HepG2 (cell line): Measurements from ENCODE around the gene GLB1L. TPM values are rescaled to one million over a fixed set of nuclear protein-coding genes. Genes with fewer than 3 reads are reported as not detected.

Source experiments
- ATAC-seq: fragments of 200-7000 bp; cut with Tn5 transposase; 3 replicates; pipeline ENCODE4 v1.9.1; 2020; ENCODE audit warnings: mild to moderate bottlenecking, moderate library complexity
- BruUV-seq: library from RNA; stranded (reverse); fragments of 400-500 nt; replicated peaks from 2 replicates; lab custom pipeline; 2021; lab: Mats Ljungman, UMichigan
- CTCF ChIA-PET: fragments of 300-600 bp; formaldehyde crosslinking; extraction: SDS; loops from one replicate; lab custom pipeline; 2021; ENCODE audit warnings: low total read pairs, inconsistent platforms, low intra/inter-chr PET ratio; lab: Yijun Ruan, JAX
- POLR2A ChIA-PET: fragments of 350-600 bp; sonication (Branson Sonifier 250); formaldehyde crosslinking; loops from one replicate; lab custom pipeline; 2020; ENCODE audit warnings: antibody characterized with exemption, inconsistent platforms; lab: Yijun Ruan, JAX
- DNase-seq: peaks from one replicate; pipeline ENCODE4 v3.0.0-alpha.2; 2015; ENCODE audit warnings: low spot score
- FAIRE-seq: peaks from 3 replicates; lab custom pipeline; 2011; peaks lifted over from hg19 to GRCh38; lab: Jason Lieb, UNC
- H2AFZ ChIP-seq: one replicate; pipeline ENCODE4 v1.6.1; 2011; ENCODE audit warnings: low read length, inconsistent platforms
- H3K27ac ChIP-seq: fragments of 300-600 bp; 3 replicates; pipeline ENCODE4 v1.8.0; 2011; ENCODE audit warnings: mixed run types, mild to moderate bottlenecking, mixed read lengths, low read length, inconsistent platforms; ENCODE audit not compliant: insufficient read depth; ENCODE audit errors: extremely low read length
- H3K27me3 ChIP-seq, 2 experiments: fragments of 200-600 bp in 1 of 2; 2 replicates in 1 of 2; 3 replicates in 1 of 2; pipeline versions ENCODE4 v1.6.0 to v1.8.0; 2011; ENCODE audit warnings: low read length in 2 of 2, mild to moderate bottlenecking in 2 of 2, moderate library complexity in 2 of 2, inconsistent platforms in 1 of 2; ENCODE audit not compliant: insufficient read depth in 2 of 2, control insufficient read depth in 1 of 2
- H3K36me3 ChIP-seq, 2 experiments: fragments of 200-600 bp in 1 of 2; replicated peaks in 1 of 2; 2 replicates in 1 of 2; 3 replicates in 1 of 2; pipeline versions ENCODE4 v1.5.1 to v1.8.0; 2011; ENCODE audit warnings: low read length in 2 of 2, inconsistent platforms in 1 of 2; ENCODE audit not compliant: insufficient read depth in 2 of 2, control insufficient read depth in 1 of 2
- H3K4me1 ChIP-seq: 2 replicates; pipeline ENCODE4 v1.5.1; 2012; ENCODE audit warnings: low read length, inconsistent platforms; ENCODE audit not compliant: insufficient read depth
- H3K4me2 ChIP-seq: 2 replicates; pipeline ENCODE4 v1.6.0; 2011; ENCODE audit warnings: low read depth, low read length, inconsistent platforms
- H3K4me3 ChIP-seq, 3 experiments: fragments of 200-600 bp in 1 of 3; sonication (generic), shearing (Covaris generic) in 1 of 3; replicated peaks in 1 of 3; 2 replicates each; pipeline ENCODE4 v1.5.1; 2011 to 2016; ENCODE audit warnings: low read length in 3 of 3, inconsistent platforms in 2 of 3, low read depth in 2 of 3, mild to moderate bottlenecking in 2 of 3, control low read depth in 1 of 3, mixed read lengths in 1 of 3; ENCODE audit not compliant: insufficient read depth in 1 of 3
- H3K79me2 ChIP-seq: one replicate; pipeline ENCODE4 v1.6.1; 2011; ENCODE audit warnings: low read length, inconsistent platforms; ENCODE audit not compliant: insufficient read depth
- H3K9ac ChIP-seq: 2 replicates; pipeline ENCODE4 v1.6.0; 2011; ENCODE audit warnings: mild to moderate bottlenecking, low read depth, low read length, inconsistent platforms; ENCODE audit not compliant: insufficient read depth
- H3K9me3 ChIP-seq: 2 replicates; pipeline ENCODE4 v1.5.1; 2012; ENCODE audit warnings: mild to moderate bottlenecking, low read length
- H4K20me1 ChIP-seq: 2 replicates; pipeline ENCODE4 v1.6.0; 2011; ENCODE audit warnings: inconsistent platforms, mild to moderate bottlenecking, low read length, moderate library complexity; ENCODE audit not compliant: insufficient read depth
- BRF2 ChIP-seq: sonication (generic); formaldehyde crosslinking; IDR thresholded peaks from 2 replicates; pipeline ENCODE4 v1.8.1; 2022; ENCODE audit warnings: mild to moderate bottlenecking, missing genetic modification reagents
- FOXK2 ChIP-seq: fragments of 450-650 bp; IDR thresholded peaks from 2 replicates; pipeline ENCODE4 v1.6.1; 2016
- HNF4A ChIP-seq: sonication (generic); formaldehyde crosslinking; IDR thresholded peaks from 2 replicates; pipeline ENCODE4 v1.4.0; 2020; ENCODE audit warnings: missing genetic modification reagents
- HNRNPUL1 ChIP-seq: fragments of 200-400 bp; formaldehyde crosslinking; IDR thresholded peaks from 2 replicates; pipeline ENCODE4 v1.6.1; 2017; ENCODE audit warnings: low read depth, mild to moderate bottlenecking, low read length, moderate library complexity
- KLF13 ChIP-seq: sonication (generic); formaldehyde crosslinking; IDR thresholded peaks from 2 replicates; pipeline ENCODE4 v1.4.0; 2020; ENCODE audit warnings: mild to moderate bottlenecking, missing genetic modification reagents
- PRMT3 ChIP-seq: sonication (generic); formaldehyde crosslinking; IDR thresholded peaks from 2 replicates; pipeline ENCODE4 v1.8.1; 2022; ENCODE audit warnings: low read depth, mild to moderate bottlenecking, moderate library complexity, missing genetic modification reagents, borderline replicate concordance
- SIN3B ChIP-seq: fragments of 150-350 bp; IDR thresholded peaks from 2 replicates; pipeline ENCODE4 v1.6.1; 2014; ENCODE audit warnings: low read length
- TEAD3 ChIP-seq: optimal IDR thresholded peaks from 2 replicates; pipeline ENCODE3; 2016; ENCODE audit warnings: borderline replicate concordance
- ZBTB1 ChIP-seq: sonication (generic); formaldehyde crosslinking; IDR thresholded peaks from 2 replicates; pipeline ENCODE4 v1.4.0; 2020; ENCODE audit warnings: missing genetic modification reagents, borderline replicate concordance
- ZNF205 ChIP-seq: IDR thresholded peaks from 2 replicates; pipeline ENCODE4 v1.6.1; 2018; ENCODE audit warnings: missing biosample characterization, missing genetic modification reagents
- ZNF512 ChIP-seq: sonication (generic); formaldehyde crosslinking; IDR thresholded peaks from 2 replicates; pipeline ENCODE4 v1.4.0; 2020; ENCODE audit warnings: mild to moderate bottlenecking, missing genetic modification reagents
- ZNF619 ChIP-seq: sonication (generic); formaldehyde crosslinking; IDR thresholded peaks from 2 replicates; pipeline ENCODE4 v1.4.0; 2020; ENCODE audit warnings: mild to moderate bottlenecking, missing genetic modification reagents
- ZNF687 ChIP-seq: sonication (generic); formaldehyde crosslinking; IDR thresholded peaks from 2 replicates; pipeline ENCODE4 v1.5.1; 2020; ENCODE audit warnings: mild to moderate bottlenecking, missing genetic modification reagents, moderate library complexity
- WGBS: methylation state at CpG from one replicate; pipeline ENCODE4 v1.1.6; 2017; ENCODE audit warnings: low lambda C conversion rate; 5-methylcytosine and 5-hydroxymethylcytosine counted together
- in situ Hi-C: cut with HindIII; loops from 2 replicates; pipeline ENCODE4 v1.10.0; 2017; ENCODE audit warnings: low pct_unique_long_range_greater_than_20kb; ENCODE audit not compliant: extremely low pct_ligation_motif_present
- intact Hi-C: fragments of 100-400 bp; cut with micrococcal nuclease; formaldehyde crosslinking; loops from one replicate; pipeline ENCODE4 v1.10.0; 2022; ENCODE audit not compliant: unreplicated experiment
- polyA plus RNA-seq, 8 experiments: library from polyadenylated mRNA; depleted of rRNA in 3 of 8; stranded (reverse) in 7 of 8; unstranded in 1 of 8; fragments of >200 nt; fragmentation: Illumina TruSeq in 4 of 8; extraction: Trizol in 4 of 8; gene quantifications; 2 replicates each; pipeline versions ENCODE4 v1.2.1 to v1.2.3, GENCODE V29; 2011 to 2016; ENCODE audit warnings: low read depth in 4 of 8, missing spikeins in 1 of 8, mixed read lengths in 1 of 8; ENCODE audit not compliant: insufficient read depth in 1 of 8
- total RNA-seq, 5 experiments: library from RNA; depleted of rRNA; stranded (reverse); fragments of >200 nt; fragmentation: Illumina TruSeq; extraction: Trizol; gene quantifications; 2 replicates each; pipeline ENCODE4 v1.2.3, GENCODE V29; 2016; ENCODE audit warnings: low read depth in 1 of 5
- TF ChIP-seq, protein P1 (sequence below): IDR thresholded peaks from 2 replicates; pipeline ENCODE4 v1.6.1; 2012; ENCODE audit warnings: inconsistent platforms
- TF ChIP-seq, protein P2 (sequence below): sonication (generic); formaldehyde crosslinking; IDR thresholded peaks from 2 replicates; pipeline ENCODE4 v1.8.0; 2022; ENCODE audit warnings: missing genetic modification reagents, mild to moderate bottlenecking, borderline replicate concordance

GLB1L gene
- total and polyA plus RNA-seq, 2 of the 13 experiments (the other 11 are each of a cell fraction or from before 2014, with no cell fraction given), result 6.8 to 7.3 TPM

DNA sequence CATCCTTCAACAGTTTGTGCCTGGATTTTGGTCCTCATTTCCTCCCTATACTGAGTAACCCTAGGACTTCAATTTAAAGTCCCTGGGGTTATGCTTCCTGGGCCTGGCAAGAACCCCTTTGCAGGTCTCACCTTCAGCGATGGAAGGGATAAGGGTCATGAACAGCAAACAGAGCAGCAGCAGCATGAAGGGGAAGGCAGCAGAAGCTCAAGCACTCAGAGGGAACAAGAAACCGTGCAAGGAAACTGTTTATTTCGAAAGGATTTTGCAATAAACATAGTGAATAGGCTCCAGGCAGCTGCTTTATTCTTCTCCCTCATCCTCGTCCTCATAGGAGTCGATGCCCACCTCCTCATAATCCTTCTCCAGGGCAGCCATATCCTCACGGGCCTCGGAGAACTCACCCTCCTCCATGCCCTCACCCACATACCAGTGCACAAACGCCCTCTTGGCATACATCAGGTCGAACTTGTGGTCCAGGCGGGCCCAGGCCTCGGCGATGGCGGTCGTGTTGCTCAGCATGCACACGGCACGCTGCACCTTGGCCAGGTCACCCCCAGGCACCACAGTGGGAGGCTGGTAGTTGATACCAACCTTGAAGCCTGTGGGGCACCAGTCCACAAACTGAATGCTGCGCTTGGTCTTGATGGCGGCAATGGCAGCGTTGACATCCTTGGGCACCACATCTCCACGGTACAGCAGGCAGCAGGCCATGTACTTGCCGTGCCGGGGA, 5.0 kb upstream of the GLB1L start:
- ATAC-seq, result no peak
- Histone ChIP-seq H3K36me3 (peaks cover 1 to 13% of the 10 kb centered on the region in 2 experiments; a peak in 4 of 5 replicates), H3K4me3 (peak overlapping the region in 2 of 3 experiments; percentile 25 to 61; a peak in 4 of 6 replicates), H3K9me3 (no peaks in the 10 kb centered on the region), H3K4me1 (peaks cover 83% of the 10 kb centered on the region), H2AFZ (no peak overlapping the region), H3K27ac (peak overlapping the region; percentile 91), H3K27me3 (peaks cover 0 to 20% of the 10 kb centered on the region in 2 experiments; a peak in 3 of 5 replicates), H3K4me2 (peak overlapping the region; percentile 94), H4K20me1 (no peaks in the 10 kb centered on the region), H3K79me2 (peaks cover 14% of the 10 kb centered on the region), H3K9ac (peak overlapping the region; percentile 80)
- in situ Hi-C loops (no loop called here), intact Hi-C loops (no loop called here)
- no TSS peak for BruUV-seq
- 74% methylated on average over 22 of the region's 22 CpGs for WGBS
- FAIRE-seq, result no peak
- DNase-seq, result no peak
- ChIA-PET CTCF (no interaction called here), POLR2A (interaction anchor here (0.9 to 5.7 kb wide), 22 partner anchors 8 to 468 kb away, joined by 3 to 73 read pairs (median 14); partner anchors contain the start of genes ABCB6, ANKZF1, ATG9A and CNPPD1)
- TF ChIP-seq, protein P1, sequence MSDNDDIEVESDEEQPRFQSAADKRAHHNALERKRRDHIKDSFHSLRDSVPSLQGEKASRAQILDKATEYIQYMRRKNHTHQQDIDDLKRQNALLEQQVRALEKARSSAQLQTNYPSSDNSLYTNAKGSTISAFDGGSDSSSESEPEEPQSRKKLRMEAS, result 0 out of 2 replicates have a peak, but pooled peaks have one; percentile 12
- TF ChIP-seq, protein P2, sequence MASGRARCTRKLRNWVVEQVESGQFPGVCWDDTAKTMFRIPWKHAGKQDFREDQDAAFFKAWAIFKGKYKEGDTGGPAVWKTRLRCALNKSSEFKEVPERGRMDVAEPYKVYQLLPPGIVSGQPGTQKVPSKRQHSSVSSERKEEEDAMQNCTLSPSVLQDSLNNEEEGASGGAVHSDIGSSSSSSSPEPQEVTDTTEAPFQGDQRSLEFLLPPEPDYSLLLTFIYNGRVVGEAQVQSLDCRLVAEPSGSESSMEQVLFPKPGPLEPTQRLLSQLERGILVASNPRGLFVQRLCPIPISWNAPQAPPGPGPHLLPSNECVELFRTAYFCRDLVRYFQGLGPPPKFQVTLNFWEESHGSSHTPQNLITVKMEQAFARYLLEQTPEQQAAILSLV (CRISPR knock-in tag), result no peak; the same call in 1 of the 2 replicates
- TF ChIP-seq ZNF619 (CRISPR knock-in tag), result 0 out of 2 replicates have a peak, but pooled peaks have one; percentile 11
- no peak for TF ChIP-seq HNRNPUL1
- TF ChIP-seq ZBTB1 (CRISPR knock-in tag), result no peak
- TF ChIP-seq ZNF205 (CRISPR knock-in tag), result no peak
- TF ChIP-seq PRMT3 (CRISPR knock-in tag), result 0 out of 2 replicates have a peak, but pooled peaks have one; percentile 73
- TF ChIP-seq KLF13 (CRISPR knock-in tag), result peak; percentile 85; the same call in 1 of the 2 replicates
- 0 out of 2 replicates have a peak, but pooled peaks have one; percentile 34 for TF ChIP-seq ZNF512 (CRISPR knock-in tag)
- TF ChIP-seq BRF2 (CRISPR knock-in tag), result 0 out of 2 replicates have a peak, but pooled peaks have one; percentile 24
- no peak for TF ChIP-seq HNF4A (CRISPR knock-in tag)
- no peak for TF ChIP-seq FOXK2
- TF ChIP-seq SIN3B, result no peak
- TF ChIP-seq ZNF687, result peak; percentile 59
- no peak for TF ChIP-seq TEAD3 (CRISPR knock-in tag)
